Peyer's patch (tissue), 4 donors: Measurements from ENCODE around the gene CACNA1I. TPM values are rescaled to one million over a fixed set of nuclear protein-coding genes. Genes with fewer than 3 reads are reported as not detected.

Experiments used
- total RNA-seq, 4 donors: library from RNA; depleted of rRNA; stranded (reverse); fragments of >200 nt; gene quantifications; one replicate each; pipeline ENCODE4 v1.1.0, GENCODE V29; 2016

Gene CACNA1I
- total RNA-seq, 4 donors from 2014 or later: 0.95 to 6.6 (median 1.6) TPM

Other genes starting within 250 kb of the CACNA1I start
- gene SYNGR1, start 220.8 kb upstream of the CACNA1I start, total RNA-seq: 10 to 100 TPM in 1 of 4 donors, 1 to 10 TPM in 2, under 1 TPM in 1; 0.35 to 22.3 (median 2.5) TPM
- 10 to 100 TPM; 15.6 to 74.3 (median 23.4) TPM for gene TAB1, start 171.0 kb upstream of the CACNA1I start, total RNA-seq
- gene MGAT3, start 113.7 kb upstream of the CACNA1I start, total RNA-seq: 10 to 100 TPM in 3 of 4 donors, 1 to 10 TPM in 1; 5.0 to 53.7 (median 49.6) TPM
- 10 to 100 TPM; 16.5 to 51.0 (median 41.3) TPM for gene MIEF1, start 68.5 kb upstream of the CACNA1I start, total RNA-seq
- 100 to 1,000 TPM; 222 to 550 (median 280) TPM for gene ATF4, start 50.2 kb upstream of the CACNA1I start, total RNA-seq
- 100 to 1,000 TPM in 1 of 4 donors, 10 to 100 TPM in 3; 59.4 to 132 (median 93.7) TPM for gene RPS19BP1, start 38.0 kb upstream of the CACNA1I start, total RNA-seq